Kidney (tissue), 14 donors: ENCODE data around the gene TLE5. TPM values are rescaled to one million over a fixed set of nuclear protein-coding genes. Genes with fewer than 3 reads are reported as not detected.
A peak's percentile ranks its signal among the peaks of the same experiment; 100 is the strongest.

Experiments used
- DNase-seq, 5 donors: peaks; one replicate each; pipeline ENCODE4 v3.0.0-alpha.2; 2013 to 2020
- FAIRE-seq: peaks from 2 replicates; lab custom pipeline; 2012; peaks lifted over from hg19 to GRCh38; lab: Jason Lieb, UNC
- H3K27ac ChIP-seq, 2 donors: one replicate each; pipeline ENCODE4 v1.7.0; 2013; ENCODE audit warnings: low read depth in 2 of 2, low read length in 2 of 2, inconsistent platforms in 1 of 2
- H3K27me3 ChIP-seq: one replicate; pipeline ENCODE4 v1.7.1; 2013; ENCODE audit warnings: low read length, inconsistent platforms; ENCODE audit not compliant: control insufficient read depth, insufficient read depth
- H3K36me3 ChIP-seq, 3 donors: one replicate each; pipeline versions ENCODE4 v1.7.0 to v1.7.1; 2013; ENCODE audit warnings: low read length in 3 of 3, control low read depth in 1 of 3, inconsistent platforms in 1 of 3; ENCODE audit not compliant: insufficient read depth in 3 of 3, control insufficient read depth in 2 of 3
- H3K4me1 ChIP-seq, 3 donors: one replicate each; pipeline versions ENCODE4 v1.7.0 to v1.7.1; 2013; ENCODE audit warnings: low read length in 3 of 3, inconsistent platforms in 1 of 3, low read depth in 1 of 3; ENCODE audit not compliant: control insufficient read depth in 2 of 3, insufficient read depth in 2 of 3
- H3K4me3 ChIP-seq, 3 donors: one replicate each; pipeline versions ENCODE4 v1.7.0 to v1.8.1; 2013; ENCODE audit warnings: low read length in 3 of 3, control low read depth in 1 of 3, inconsistent platforms in 1 of 3
- H3K9ac ChIP-seq, 3 donors: one replicate each; pipeline versions ENCODE4 v1.7.0 to v1.7.1; 2013; ENCODE audit warnings: low read length in 3 of 3, control low read depth in 1 of 3, inconsistent platforms in 1 of 3
- H3K9me3 ChIP-seq, 3 donors: one replicate each; pipeline versions ENCODE4 v1.7.0 to v1.7.1; 2013; ENCODE audit warnings: low read length in 3 of 3, control low read depth in 1 of 3, inconsistent platforms in 1 of 3; ENCODE audit not compliant: control insufficient read depth in 2 of 3, insufficient read depth in 1 of 3
- CTCF ChIP-seq: IDR thresholded peaks from 3 replicates; pipeline ENCODE4 v1.5.1; 2012; ENCODE audit warnings: mild to moderate bottlenecking, moderate library complexity, borderline replicate concordance; ENCODE audit not compliant: insufficient read depth; ENCODE audit errors: extremely low read depth
- intact Hi-C: fragments of 100-400 bp; cut with DNase I; formaldehyde crosslinking; loops from one replicate; pipeline ENCODE4 v1.11.1; 2022
- polyA plus RNA-seq: library from polyadenylated mRNA; stranded (reverse); fragments of 350-450 nt; fragmentation: Illumina TruSeq; extraction: RNeasy Lipid Tissue Mini Kit (QIAGEN cat#74804); gene quantifications from one replicate; pipeline ENCODE4 v1.2.3, GENCODE V29; 2014; ENCODE audit warnings: low read depth, low replicate concordance; ENCODE audit not compliant: insufficient read depth
- total RNA-seq: library from RNA; stranded (reverse); fragmentation: NEBNext Ultra II Directional; extraction: Animal tissue kit (Norgen Biotek cat#: 25700); gene quantifications from one replicate; pipeline ENCODE4 v1.2.1, GENCODE V29; 2021
- donor health status: control.
- donor health status: control.
- donor health status: control.
- donor health status: control.
- donor health status: control.
- donor health status: DM: yes; HTN: yes; CAD: no.
- donor health status: Normal renal cell carcinoma (clear cell type).

TLE5 gene
- total and polyA plus RNA-seq, 2 donors from 2014 or later = 526 to 580 TPM

DNA sequence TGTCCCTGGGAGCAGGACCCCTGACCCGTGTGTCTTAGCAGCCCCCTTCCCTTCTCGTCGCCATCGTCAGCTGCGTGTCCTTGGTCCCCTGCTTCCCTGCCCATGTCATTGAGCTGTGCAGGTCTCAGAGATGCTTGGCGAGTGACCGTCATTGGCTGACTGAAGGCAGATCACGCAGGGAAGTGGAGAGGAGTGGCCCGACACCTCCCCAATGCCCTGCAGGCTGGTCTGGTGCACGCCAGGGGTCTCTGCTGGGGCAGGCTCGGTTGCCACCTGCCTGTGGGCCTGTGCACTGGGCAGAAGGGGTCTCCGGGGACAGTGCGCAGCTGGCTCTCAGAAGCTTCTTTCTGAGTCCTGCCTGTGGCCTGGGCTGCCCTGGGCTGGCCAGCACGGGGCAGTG, 38.0 kb upstream of the TLE5 start:
- DNase-seq (peak in 1 of 5 donors; percentile 45), FAIRE-seq (no peak)
- TF ChIP-seq CTCF = no peak
- Histone ChIP-seq H3K27me3 (no peaks in the 10 kb centered on the region), H3K4me3 (no peak overlapping the region), H3K4me1 (peaks cover 0 to 65% (median 21%) of the 10 kb centered on the region in 3 donors), H3K9me3 (no peaks in the 10 kb centered on the region), H3K36me3 (no peaks in the 10 kb centered on the region), H3K27ac (no peak overlapping the region), H3K9ac (no peak overlapping the region)
- intact Hi-C loops = loop anchor here (10.0 kb wide), 1 partner anchor 136 kb away; no protein-coding TSS in a partner anchor

- Histone ChIP-seq H3K27me3 (no peaks in the 10 kb centered on the region), H3K4me1 (peaks cover 0 to 68% (median 21%) of the 10 kb centered on the region in 3 donors), H3K9ac (peak overlapping the region in 1 of 3 donors; percentile 19), H3K4me3 (peak overlapping the region in 1 of 3 donors; percentile 85), H3K36me3 (no peaks in the 10 kb centered on the region), H3K27ac (peak overlapping the region; percentile 32 to 74), H3K9me3 (no peaks in the 10 kb centered on the region)
- FAIRE-seq (no peak), DNase-seq (peak in 1 of 5 donors; percentile 68)
- intact Hi-C loops = loop anchor here (10.0 kb wide), 1 partner anchor 135 kb away; no protein-coding TSS in a partner anchor
- no peak for TF ChIP-seq CTCF
Measured at GRCh38 chr19:3099347-3100145, 37.3 kb upstream of the TLE5 start.

GRCh38 chr19:3098515-3099346, 36.4 kb upstream of the TLE5 start:
- H3K4me3 ChIP-seq = peak overlapping the region in 2 of 3 donors; percentile 13 to 85
- DNase-seq = peak in 1 of 5 donors; percentile 92
- H3K27ac ChIP-seq = peak overlapping the region; percentile 74 to 86
- peak overlapping the region in 2 of 3 donors; percentile 19 to 95 for H3K9ac ChIP-seq
- no peaks in the 10 kb centered on the region for H3K36me3 ChIP-seq
- no peaks in the 10 kb centered on the region for H3K27me3 ChIP-seq
- no peaks in the 10 kb centered on the region for H3K9me3 ChIP-seq
- TF ChIP-seq CTCF = no peak
- intact Hi-C loops = no loop called here
- H3K4me1 ChIP-seq = peaks cover 0 to 64% (median 21%) of the 10 kb centered on the region in 3 donors
- FAIRE-seq = no peak
